ENCODE measurements around the gene QRICH2. TPM values are rescaled to one million over a fixed set of nuclear protein-coding genes. Genes with fewer than 3 reads are reported as not detected.

The QRICH2 gene
- total and polyA plus RNA-seq, 9 of the 15 experiments (the other 6 are each of a cell fraction or from before 2014, with no cell fraction given): 0.03 to 1.6 (median 0.81) TPM

DNA sequence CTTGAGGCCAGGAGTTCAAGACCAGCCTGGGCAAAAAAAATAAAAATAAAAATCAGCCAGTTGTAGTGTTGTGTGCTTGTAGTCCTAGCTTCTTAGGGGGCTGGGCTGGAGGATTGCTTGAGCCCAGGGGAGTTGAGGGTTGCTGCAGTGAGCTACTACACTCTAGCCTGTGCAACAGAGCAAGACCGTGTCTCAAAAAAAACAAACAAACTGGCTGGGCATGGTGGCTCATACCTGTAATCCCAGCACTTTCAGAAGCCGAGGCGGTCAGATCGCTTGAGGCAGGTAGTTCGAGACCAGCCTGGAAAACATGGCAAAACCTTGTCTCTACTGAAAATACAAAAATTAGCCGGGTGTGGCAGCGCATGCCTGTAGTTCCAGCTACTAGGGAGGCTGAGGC lies 47.9 kb downstream of the QRICH2 start (continued):
- TF ChIP-seq, protein P1, sequence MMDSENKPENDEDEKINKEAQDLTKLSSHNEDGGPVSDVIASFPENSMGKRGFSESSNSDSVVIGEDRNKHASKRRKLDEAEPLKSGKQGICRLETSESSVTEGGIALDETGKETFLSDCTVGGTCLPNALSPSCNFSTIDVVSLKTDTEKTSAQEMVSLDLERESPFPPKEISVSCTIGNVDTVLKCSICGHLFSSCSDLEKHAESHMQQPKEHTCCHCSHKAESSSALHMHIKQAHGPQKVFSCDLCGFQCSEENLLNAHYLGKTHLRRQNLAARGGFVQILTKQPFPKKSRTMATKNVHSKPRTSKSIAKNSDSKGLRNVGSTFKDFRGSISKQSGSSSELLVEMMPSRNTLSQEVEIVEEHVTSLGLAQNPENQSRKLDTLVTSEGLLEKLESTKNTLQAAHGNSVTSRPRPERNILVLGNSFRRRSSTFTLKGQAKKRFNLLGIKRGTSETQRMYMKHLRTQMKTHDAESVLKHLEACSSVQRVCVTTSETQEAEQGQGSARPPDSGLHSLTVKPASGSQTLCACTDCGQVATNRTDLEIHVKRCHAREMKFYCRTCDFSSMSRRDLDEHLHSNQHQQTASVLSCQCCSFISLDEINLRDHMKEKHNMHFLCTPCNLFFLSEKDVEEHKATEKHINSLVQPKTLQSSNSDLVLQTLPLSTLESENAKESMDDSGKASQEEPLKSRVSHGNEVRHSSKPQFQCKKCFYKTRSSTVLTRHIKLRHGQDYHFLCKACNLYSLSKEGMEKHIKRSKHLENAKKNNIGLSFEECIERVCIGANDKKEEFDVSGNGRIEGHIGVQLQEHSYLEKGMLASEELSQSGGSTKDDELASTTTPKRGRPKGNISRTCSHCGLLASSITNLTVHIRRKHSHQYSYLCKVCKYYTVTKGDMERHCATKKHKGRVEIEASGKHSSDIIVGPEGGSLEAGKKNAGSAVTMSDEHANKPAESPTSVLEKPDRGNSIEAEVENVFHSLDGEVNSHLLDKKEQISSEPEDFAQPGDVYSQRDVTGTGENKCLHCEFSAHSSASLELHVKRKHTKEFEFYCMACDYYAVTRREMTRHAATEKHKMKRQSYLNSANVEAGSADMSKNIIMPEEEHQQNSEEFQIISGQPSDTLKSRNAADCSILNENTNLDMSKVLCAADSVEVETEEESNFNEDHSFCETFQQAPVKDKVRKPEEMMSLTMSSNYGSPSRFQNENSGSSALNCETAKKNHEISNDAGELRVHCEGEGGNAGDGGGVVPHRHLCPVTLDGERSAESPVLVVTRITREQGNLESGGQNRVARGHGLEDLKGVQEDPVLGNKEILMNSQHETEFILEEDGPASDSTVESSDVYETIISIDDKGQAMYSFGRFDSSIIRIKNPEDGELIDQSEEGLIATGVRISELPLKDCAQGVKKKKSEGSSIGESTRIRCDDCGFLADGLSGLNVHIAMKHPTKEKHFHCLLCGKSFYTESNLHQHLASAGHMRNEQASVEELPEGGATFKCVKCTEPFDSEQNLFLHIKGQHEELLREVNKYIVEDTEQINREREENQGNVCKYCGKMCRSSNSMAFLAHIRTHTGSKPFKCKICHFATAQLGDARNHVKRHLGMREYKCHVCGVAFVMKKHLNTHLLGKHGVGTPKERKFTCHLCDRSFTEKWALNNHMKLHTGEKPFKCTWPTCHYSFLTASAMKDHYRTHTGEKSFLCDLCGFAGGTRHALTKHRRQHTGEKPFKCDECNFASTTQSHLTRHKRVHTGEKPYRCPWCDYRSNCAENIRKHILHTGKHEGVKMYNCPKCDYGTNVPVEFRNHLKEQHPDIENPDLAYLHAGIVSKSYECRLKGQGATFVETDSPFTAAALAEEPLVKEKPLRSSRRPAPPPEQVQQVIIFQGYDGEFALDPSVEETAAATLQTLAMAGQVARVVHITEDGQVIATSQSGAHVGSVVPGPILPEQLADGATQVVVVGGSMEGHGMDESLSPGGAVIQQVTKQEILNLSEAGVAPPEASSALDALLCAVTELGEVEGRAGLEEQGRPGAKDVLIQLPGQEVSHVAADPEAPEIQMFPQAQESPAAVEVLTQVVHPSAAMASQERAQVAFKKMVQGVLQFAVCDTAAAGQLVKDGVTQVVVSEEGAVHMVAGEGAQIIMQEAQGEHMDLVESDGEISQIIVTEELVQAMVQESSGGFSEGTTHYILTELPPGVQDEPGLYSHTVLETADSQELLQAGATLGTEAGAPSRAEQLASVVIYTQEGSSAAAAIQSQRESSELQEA (IDR thresholded peaks at IDR 0.05; ENCODE audit: low read depth): no peak
- no peak for TF ChIP-seq BCL6 (CRISPR knock-in tag; IDR thresholded peaks at IDR 0.05)
- no peak for TF ChIP-seq LCOR (CRISPR knock-in tag; IDR thresholded peaks at IDR 0.05)
- TF ChIP-seq MAZ (CRISPR knock-in tag; conservative IDR thresholded peaks at IDR 0.05 in 1 of 2, IDR thresholded peaks at IDR 0.05 in 1 of 2): no peak
- no peak for TF ChIP-seq KAT7 (CRISPR knock-in tag; IDR thresholded peaks at IDR 0.05; ENCODE audit: borderline replicate concordance)

Measured in K562 (cell line).